ENCODE data around the gene SGCA. TPM values are rescaled to one million over a fixed set of nuclear protein-coding genes. Genes with fewer than 3 reads are reported as not detected.

SGCA gene
- total and polyA plus RNA-seq, 5 experiments from 2014 or later: 0.71 TPM; not detected in 4

- ATAC-seq (peak; percentile 99), DNase-seq (peak in 7 of 10 donors; percentile 18 to 65 (median 54))
- Mint-ChIP-seq H3K4me1 (peaks cover 4 to 11% (median 10%) of the 10 kb centered on the region in 4 donors), H3K27me3 (peaks cover 14 to 26% (median 17%) of the 10 kb centered on the region in 5 donors), H3K9me3 (no peaks in the 10 kb centered on the region), H3K27ac (peak overlapping the region in 2 of 10 donors; percentile 0 to 25), H3K36me3 (no peaks in the 10 kb centered on the region), H3K4me3 (peak overlapping the region in 1 of 10 donors; percentile 2)
- POLR2A ChIA-PET: interaction anchor here (0.7 to 1.5 kb wide), 2 partner anchors 12 to 182 kb away, joined by 3 to 7 read pairs; partner anchors contain the start of gene COL1A1
These were observed 47.5 kb downstream of the SGCA start for GRCh38 chr17:50213026-50214022.

GRCh38 chr17:50214976-50215760, 49.4 kb downstream of the SGCA start:
- Mint-ChIP-seq H3K4me1 (peaks cover 4 to 11% (median 10%) of the 10 kb centered on the region in 4 donors), H3K27ac (no peak overlapping the region), H3K4me3 (no peak overlapping the region), H3K36me3 (no peaks in the 10 kb centered on the region), H3K27me3 (peaks cover 3 to 15% (median 6%) of the 10 kb centered on the region in 5 donors), H3K9me3 (no peaks in the 10 kb centered on the region)
- POLR2A ChIA-PET: no interaction called here
- ATAC-seq (no peak), DNase-seq (no peak)

GRCh38 chr17:50217591-50217990, 51.8 kb downstream of the SGCA start:
- ATAC-seq (no peak), DNase-seq (no peak)
- Mint-ChIP-seq H3K4me1 (peaks cover 3 to 16% (median 12%) of the 10 kb centered on the region in 4 donors), H3K36me3 (no peaks in the 10 kb centered on the region), H3K9me3 (no peaks in the 10 kb centered on the region), H3K27ac (no peak overlapping the region), H3K4me3 (no peak overlapping the region), H3K27me3 (peaks cover 0 to 4% (median 2%) of the 10 kb centered on the region in 5 donors)
- POLR2A ChIA-PET: no interaction called here

GRCh38 chr17:50218071-50218759, 52.4 kb downstream of the SGCA start:
- Mint-ChIP-seq H3K4me1 (peaks cover 1 to 9% (median 6%) of the 10 kb centered on the region in 4 donors), H3K27ac (no peak overlapping the region), H3K9me3 (no peaks in the 10 kb centered on the region), H3K36me3 (no peaks in the 10 kb centered on the region), H3K4me3 (no peak overlapping the region), H3K27me3 (peaks cover 0 to 3% (median 2%) of the 10 kb centered on the region in 5 donors)
- POLR2A ChIA-PET: no interaction called here
- ATAC-seq: no peak
- DNase-seq: no peak

GRCh38 chr17:50218771-50219315, 53.0 kb downstream of the SGCA start:
- POLR2A ChIA-PET: no interaction called here
- Mint-ChIP-seq H3K27me3 (peaks cover 0 to 3% (median 2%) of the 10 kb centered on the region in 5 donors), H3K9me3 (no peaks in the 10 kb centered on the region), H3K27ac (peak overlapping the region in 1 of 10 donors; percentile 60), H3K4me1 (peaks cover 1 to 7% (median 4%) of the 10 kb centered on the region in 4 donors), H3K4me3 (no peak overlapping the region), H3K36me3 (no peaks in the 10 kb centered on the region)
- ATAC-seq (no peak), DNase-seq (no peak)

GRCh38 chr17:50219342-50219741, 53.5 kb downstream of the SGCA start:
- peaks cover 0 to 1% (median under 1%) of the 10 kb centered on the region in 3 donors for H3K36me3 Mint-ChIP-seq
- POLR2A ChIA-PET: no interaction called here
- no peak overlapping the region for H3K4me3 Mint-ChIP-seq
- DNase-seq (no peak), ATAC-seq (no peak)
- H3K27me3 Mint-ChIP-seq: peaks cover 0 to 3% (median 2%) of the 10 kb centered on the region in 5 donors
- peaks cover 0 to 1% (median 0%) of the 10 kb centered on the region in 9 donors for H3K9me3 Mint-ChIP-seq
- peaks cover 1 to 7% (median 4%) of the 10 kb centered on the region in 4 donors for H3K4me1 Mint-ChIP-seq
- no peak overlapping the region for H3K27ac Mint-ChIP-seq

GRCh38 chr17:50219939-50220465, 54.2 kb downstream of the SGCA start:
- H3K9me3 Mint-ChIP-seq: peaks cover 0 to 8% (median 6%) of the 10 kb centered on the region in 9 donors
- POLR2A ChIA-PET: interaction anchor here (0.6 kb wide), 1 partner anchor 36 kb away, joined by 3 read pairs; no protein-coding TSS in a partner anchor
- H3K36me3 Mint-ChIP-seq: peaks cover 0 to 7% (median 6%) of the 10 kb centered on the region in 3 donors
- no peak for ATAC-seq
- no peak overlapping the region for H3K27ac Mint-ChIP-seq
- H3K4me3 Mint-ChIP-seq: no peak overlapping the region
- H3K4me1 Mint-ChIP-seq: peaks cover 1 to 7% (median 4%) of the 10 kb centered on the region in 4 donors
- DNase-seq: no peak
- peaks cover 0 to 3% (median 2%) of the 10 kb centered on the region in 5 donors for H3K27me3 Mint-ChIP-seq

GRCh38 chr17:50220811-50221210, 55.0 kb downstream of the SGCA start:
- POLR2A ChIA-PET: no interaction called here
- no peak for ATAC-seq
- Mint-ChIP-seq H3K36me3 (peaks cover 0 to 14% (median 14%) of the 10 kb centered on the region in 3 donors), H3K4me1 (peaks cover 1 to 7% (median 4%) of the 10 kb centered on the region in 4 donors), H3K9me3 (peaks cover 0 to 16% (median 11%) of the 10 kb centered on the region in 9 donors), H3K27ac (no peak overlapping the region), H3K27me3 (peaks cover 0 to 3% (median 2%) of the 10 kb centered on the region in 5 donors), H3K4me3 (no peak overlapping the region)
- no peak for DNase-seq

- DNase-seq (peak in 1 of 10 donors; percentile 9), ATAC-seq (peak in 1 of 2 donors; percentile 42)
- H3K36me3 Mint-ChIP-seq: peaks cover 0 to 17% (median 17%) of the 10 kb centered on the region in 3 donors
- H3K27ac Mint-ChIP-seq: peak overlapping the region in 3 of 10 donors; percentile 37 to 48 (median 40)
- POLR2A ChIA-PET: no interaction called here
- peaks cover 0 to 3% (median 2%) of the 10 kb centered on the region in 5 donors for H3K27me3 Mint-ChIP-seq
- peaks cover 1 to 7% (median 4%) of the 10 kb centered on the region in 4 donors for H3K4me1 Mint-ChIP-seq
- no peak overlapping the region for H3K4me3 Mint-ChIP-seq
- peaks cover 0 to 22% (median 11%) of the 10 kb centered on the region in 9 donors for H3K9me3 Mint-ChIP-seq
These were observed 55.6 kb downstream of the SGCA start for GRCh38 chr17:50221266-50221863.

GRCh38 chr17:50221864-50222545, 56.2 kb downstream of the SGCA start:
- Mint-ChIP-seq H3K4me3 (no peak overlapping the region), H3K27ac (peak overlapping the region in 1 of 10 donors; percentile 48), H3K27me3 (peaks cover 0 to 2% (median under 1%) of the 10 kb centered on the region in 5 donors), H3K36me3 (peaks cover 0 to 17% (median 17%) of the 10 kb centered on the region in 3 donors), H3K4me1 (peaks cover 1 to 7% (median 4%) of the 10 kb centered on the region in 4 donors), H3K9me3 (peaks cover 0 to 28% (median 13%) of the 10 kb centered on the region in 9 donors)
- DNase-seq (no peak), ATAC-seq (no peak)
- POLR2A ChIA-PET: no interaction called here

- Mint-ChIP-seq H3K36me3 (peaks cover 0 to 17% (median 17%) of the 10 kb centered on the region in 3 donors), H3K27ac (no peak overlapping the region), H3K4me1 (peaks cover 1 to 7% (median 4%) of the 10 kb centered on the region in 4 donors), H3K4me3 (no peak overlapping the region), H3K27me3 (peaks cover 0 to 2% (median 0%) of the 10 kb centered on the region in 5 donors), H3K9me3 (peaks cover 0 to 33% (median 19%) of the 10 kb centered on the region in 9 donors)
- ATAC-seq: no peak
- POLR2A ChIA-PET: no interaction called here
- DNase-seq: no peak
These were observed 57.1 kb downstream of the SGCA start for GRCh38 chr17:50222922-50223321.

All from naive thymus-derived CD8-positive, alpha-beta T cell (primary cell).